GM18519 (cell line): ENCODE data around the gene ABCC5.

Experiments
- ATAC-seq: cut with Tn5 transposase; IDR thresholded peaks from one replicate; pipeline ENCODE4 v1.9.1; 2021; ENCODE audit warnings: mild to moderate bottlenecking, moderate library complexity; ENCODE audit not compliant: unreplicated experiment, low FRiP score

The ABCC5 gene

GRCh38 chr3:183981990-183982644 is 35.6 kb downstream of the ABCC5 start:
- no peak for ATAC-seq

DNA sequence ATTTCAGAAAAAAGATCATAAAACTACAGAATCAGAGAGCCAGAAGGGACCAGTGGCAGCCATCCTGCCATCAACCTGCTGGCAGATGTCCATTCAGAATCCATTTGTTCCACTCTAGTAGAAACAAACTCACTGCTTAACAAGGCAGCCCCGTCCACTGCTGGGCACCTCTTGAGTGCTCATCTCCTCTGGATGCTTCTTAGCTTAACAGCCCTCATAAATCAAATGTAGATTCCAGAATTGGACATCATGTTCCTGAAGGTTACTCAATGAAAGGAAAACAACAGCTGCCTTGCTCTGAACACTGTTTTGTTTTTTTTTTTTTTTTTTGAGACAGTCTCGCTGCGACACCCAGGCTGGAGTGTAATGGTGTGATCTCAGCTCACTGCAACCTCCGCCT is 37.3 kb downstream of the ABCC5 start:
- ATAC-seq = no peak

- ATAC-seq = no peak
Observed at GRCh38 chr3:183975981-183976662, 41.6 kb downstream of the ABCC5 start.

GRCh38 chr3:183968666-183969245 is 48.9 kb downstream of the ABCC5 start:
- ATAC-seq = no peak

DNA sequence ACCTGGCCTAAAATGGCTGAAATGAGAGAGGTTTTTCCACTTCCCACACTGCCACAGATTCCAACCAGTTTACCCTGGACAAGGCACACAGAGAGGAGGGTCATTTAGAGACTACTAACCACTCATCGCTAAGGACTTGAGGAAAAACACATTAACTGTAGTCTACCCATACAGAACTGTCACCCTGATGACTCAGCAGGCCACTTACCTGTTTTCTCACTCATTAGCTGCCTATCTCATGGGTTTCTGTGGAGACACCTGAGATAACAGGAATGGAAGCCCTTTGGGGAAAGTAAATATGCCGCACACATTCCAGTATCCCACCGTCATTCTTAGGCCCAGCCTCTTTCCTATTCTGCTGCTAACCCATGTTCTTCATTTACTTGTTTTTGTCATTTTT is 50.0 kb downstream of the ABCC5 start:
- ATAC-seq = no peak

GRCh38 chr3:183966361-183966791 is 51.3 kb downstream of the ABCC5 start:
- ATAC-seq = no peak

DNA sequence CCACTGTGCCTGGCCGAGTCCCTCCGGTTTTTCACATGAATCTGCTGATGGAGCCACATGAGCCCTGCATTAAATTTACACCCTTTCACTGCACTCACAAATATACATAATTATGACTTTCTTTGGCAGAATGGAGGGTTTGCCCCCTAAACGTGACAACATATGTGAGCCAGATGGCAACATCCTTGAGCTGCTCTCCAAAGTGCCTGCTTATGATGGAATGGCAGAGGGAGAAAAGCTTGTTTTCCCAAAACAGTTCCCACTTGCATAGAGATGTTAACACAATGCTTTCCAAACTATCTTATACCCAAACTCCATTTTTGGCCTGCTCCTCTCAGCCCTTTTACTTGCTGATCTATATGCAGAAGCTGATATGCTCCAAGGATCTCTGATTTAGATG is 54.9 kb downstream of the ABCC5 start:
- no peak for ATAC-seq

DNA sequence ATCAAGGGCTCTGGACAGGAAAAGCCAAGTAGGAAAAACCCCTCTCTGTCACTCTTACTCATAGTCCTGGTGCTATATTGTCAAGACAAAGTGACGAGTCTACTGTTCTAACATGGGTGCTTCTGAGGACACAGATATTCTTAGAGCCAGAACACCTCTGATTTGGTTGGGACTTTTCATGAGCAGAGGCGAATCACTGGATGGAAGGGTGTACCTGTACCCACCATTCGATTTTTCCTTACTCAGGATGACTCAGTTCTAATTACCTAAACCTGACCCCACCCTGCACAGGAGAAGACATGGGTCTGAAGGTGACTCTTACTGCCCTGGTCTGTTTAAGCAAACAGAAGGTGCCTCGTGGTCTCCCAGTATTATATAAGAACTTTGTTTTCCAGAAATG is 58.5 kb downstream of the ABCC5 start:
- ATAC-seq = no peak

DNA sequence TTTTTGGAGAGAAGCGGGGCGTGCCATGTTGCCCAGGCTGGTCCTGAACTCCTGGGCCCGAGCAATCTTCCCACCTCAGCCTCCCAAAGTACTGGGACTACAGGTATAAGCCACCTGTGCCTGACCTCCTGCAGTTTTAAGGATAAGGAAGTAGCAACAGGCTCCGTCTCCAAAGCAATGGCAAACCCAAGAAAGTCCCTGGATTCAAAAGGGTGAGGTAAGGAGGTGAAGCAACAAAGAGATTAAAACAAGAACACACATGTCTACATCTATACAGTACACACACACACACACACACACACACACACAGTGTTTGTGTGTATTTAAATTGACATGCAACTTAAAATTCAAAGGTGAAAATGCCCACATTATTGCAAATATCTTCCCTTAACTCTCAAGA is 58.9 kb downstream of the ABCC5 start:
- ATAC-seq = no peak

GRCh38 chr3:183958226-183958625 is 59.5 kb downstream of the ABCC5 start:
- no peak for ATAC-seq

GRCh38 chr3:183954875-183955274 is 62.8 kb downstream of the ABCC5 start:
- ATAC-seq = no peak

DNA sequence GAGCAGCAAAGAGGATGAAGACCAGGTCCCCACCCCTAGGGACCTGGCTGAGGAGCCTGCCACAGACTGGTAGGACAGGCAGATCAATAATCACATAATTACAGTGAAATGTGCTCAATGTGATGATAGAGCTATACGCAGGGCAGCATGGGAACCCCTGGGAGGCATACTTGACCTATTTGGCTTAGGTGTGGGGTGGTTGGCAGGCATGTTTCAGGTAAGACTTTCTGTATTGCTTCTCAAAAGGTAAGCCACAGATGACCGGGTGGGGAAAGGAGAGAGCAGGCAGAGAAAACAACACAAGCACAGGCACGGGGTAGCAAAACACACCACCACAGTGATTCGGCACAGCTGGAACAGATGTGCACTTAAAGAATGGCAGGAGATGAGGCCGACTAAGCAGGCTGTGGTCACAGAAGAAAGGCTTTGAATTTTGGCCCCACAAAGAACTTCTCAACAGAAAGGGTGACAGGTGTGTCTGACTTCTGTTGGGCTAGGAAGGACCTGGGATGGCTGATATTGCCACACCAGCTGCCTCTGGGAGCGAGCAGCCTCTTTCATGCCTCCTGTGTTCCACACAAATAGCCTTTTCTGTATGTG is 64.1 kb downstream of the ABCC5 start:
- no peak for ATAC-seq

DNA sequence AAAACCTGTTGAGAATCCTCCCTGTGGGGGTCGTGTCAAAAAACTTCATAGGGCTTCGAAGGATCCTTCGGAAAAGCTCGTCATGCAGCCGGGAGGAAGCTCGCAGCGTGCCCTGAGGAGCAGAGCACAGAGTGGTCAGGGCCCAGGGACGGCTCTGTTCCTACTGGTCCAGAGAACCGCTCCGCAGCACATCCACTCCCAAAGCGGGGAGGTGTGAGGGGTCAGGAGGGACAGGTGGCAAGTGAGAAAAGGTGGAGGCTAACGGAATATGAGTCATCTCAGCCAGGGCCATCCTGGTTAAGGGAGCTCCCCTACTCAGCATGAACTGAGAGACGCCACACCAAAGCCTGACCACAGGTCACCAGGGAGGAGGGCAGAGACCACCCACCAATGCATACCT is 66.2 kb downstream of the ABCC5 start:
- no peak for ATAC-seq

- ATAC-seq = no peak
Observed at GRCh38 chr3:183949690-183950089, 68.0 kb downstream of the ABCC5 start.

GRCh38 chr3:183946037-183946436 is 71.6 kb downstream of the ABCC5 start:
- no peak for ATAC-seq

DNA sequence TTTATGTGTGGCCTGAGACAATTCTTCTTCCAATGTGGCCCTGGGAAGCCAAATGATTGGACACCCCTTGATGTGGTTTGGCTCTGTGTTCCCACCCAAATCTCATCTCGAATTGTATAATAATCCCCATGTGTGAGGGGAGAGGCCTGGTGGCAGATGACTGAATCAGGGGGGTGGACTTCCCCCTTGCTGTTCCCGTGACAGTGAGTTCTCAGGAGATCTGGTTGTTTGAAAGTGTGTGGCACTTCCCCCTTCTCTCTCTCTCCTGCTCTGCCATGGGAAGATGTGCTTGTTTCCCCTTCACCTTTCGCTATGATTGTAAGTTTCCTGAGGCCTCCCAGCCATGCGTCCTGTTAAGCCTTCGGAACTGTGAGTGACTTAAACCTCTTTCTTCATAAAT is 72.9 kb downstream of the ABCC5 start:
- no peak for ATAC-seq

DNA sequence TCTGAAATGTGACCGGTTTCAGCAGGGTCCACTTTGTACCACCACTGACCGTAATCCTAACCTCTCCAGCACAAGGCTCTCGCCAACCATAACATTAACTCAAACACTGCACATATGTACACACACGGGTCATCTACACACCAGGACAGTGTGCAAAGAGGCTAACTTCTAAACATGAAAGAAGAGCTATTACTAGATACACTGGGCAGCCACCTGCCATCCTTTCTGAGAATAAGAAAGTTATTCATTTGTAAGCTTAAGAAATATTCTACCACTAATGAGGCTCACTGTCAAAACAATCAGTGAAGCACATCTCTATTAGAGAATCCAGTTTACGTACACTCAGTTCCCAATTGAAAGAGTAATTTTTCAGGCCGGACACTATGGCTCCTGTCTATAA is 73.9 kb downstream of the ABCC5 start:
- no peak for ATAC-seq

- no peak for ATAC-seq
Observed at GRCh38 chr3:183941216-183941615, 76.5 kb downstream of the ABCC5 start.

DNA sequence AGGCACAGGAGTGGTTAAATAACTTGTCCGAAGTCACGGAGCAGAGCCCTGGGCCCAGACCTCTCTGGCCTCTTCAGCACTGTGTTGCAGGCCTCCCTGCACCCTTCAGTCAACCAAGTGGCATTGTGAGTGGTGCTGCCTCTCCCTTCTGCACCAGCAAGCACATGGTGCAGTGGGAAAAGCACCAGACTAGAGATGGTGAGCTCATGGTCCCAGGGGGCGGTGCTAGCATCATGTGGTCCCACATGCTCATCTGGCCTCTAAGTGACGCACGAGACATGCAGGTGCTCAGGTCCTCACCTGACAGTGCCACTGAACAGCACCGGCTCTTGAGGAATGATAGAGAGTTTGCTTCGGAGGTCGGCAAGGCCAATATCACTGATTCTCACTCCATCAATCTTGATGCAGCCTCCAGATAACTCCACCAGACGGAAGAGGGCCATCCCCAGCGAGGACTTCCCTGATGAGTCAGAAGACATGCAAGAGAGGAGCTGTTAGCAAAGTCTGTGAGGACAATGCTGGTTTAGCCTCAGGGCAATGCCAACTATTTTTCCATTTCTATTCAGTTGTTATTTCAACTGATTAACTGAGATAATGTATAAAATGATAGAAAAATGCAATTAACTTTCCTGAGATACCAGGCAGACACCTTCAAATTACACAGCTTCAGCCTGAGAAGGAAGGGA is 79.9 kb downstream of the ABCC5 start:
- ATAC-seq = no peak

GRCh38 chr3:183933160-183933559 is 84.5 kb downstream of the ABCC5 start:
- no peak for ATAC-seq

DNA sequence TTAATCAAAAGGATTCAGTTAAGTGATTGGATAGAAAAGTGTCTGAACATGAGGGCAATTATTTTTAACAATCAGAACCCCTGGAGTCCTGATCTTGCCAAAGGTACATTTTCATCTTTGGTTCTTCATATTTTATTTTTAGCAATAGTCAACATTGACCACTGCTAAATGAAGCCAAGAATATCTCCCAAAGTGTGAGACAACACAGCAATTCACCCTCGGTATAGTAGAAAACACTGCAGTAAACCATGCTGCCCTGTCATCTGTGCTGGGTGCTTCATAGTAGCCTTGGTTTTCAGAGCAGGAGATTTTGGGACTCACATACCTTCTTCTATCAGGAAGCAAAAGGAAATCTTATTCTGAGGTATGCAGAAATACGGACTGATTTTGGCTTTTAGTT is 85.8 kb downstream of the ABCC5 start:
- no peak for ATAC-seq
